Liver (tissue), 9 donors: ENCODE data around the gene SMU1. TPM values are rescaled to one million over a fixed set of nuclear protein-coding genes. Genes with fewer than 3 reads are reported as not detected.

Source experiments
- DNase-seq: peaks from one replicate; pipeline ENCODE4 v3.0.0-alpha.2; 2017; ENCODE audit warnings: low spot score
- H3K27ac ChIP-seq, 2 donors: one replicate each; pipeline ENCODE4 v1.7.0; 2013; ENCODE audit warnings: inconsistent platforms in 2 of 2, low read length in 2 of 2, control low read depth in 1 of 2, low read depth in 1 of 2, mild to moderate bottlenecking in 1 of 2
- H3K27me3 ChIP-seq, 4 donors: one replicate each; pipeline versions ENCODE4 v1.6.1 to v1.7.0; 2013; ENCODE audit warnings: low read length in 3 of 4, inconsistent platforms in 1 of 4, mild to moderate bottlenecking in 1 of 4, moderate library complexity in 1 of 4; ENCODE audit not compliant: control insufficient read depth in 4 of 4, insufficient read depth in 4 of 4
- H3K36me3 ChIP-seq, 4 donors: one replicate each; pipeline versions ENCODE4 v1.6.1 to v1.7.0; 2013; ENCODE audit warnings: low read length in 3 of 4, mild to moderate bottlenecking in 3 of 4, low read depth in 1 of 4, moderate library complexity in 1 of 4; ENCODE audit not compliant: control insufficient read depth in 4 of 4, insufficient read depth in 3 of 4
- H3K4me1 ChIP-seq, 4 donors: one replicate each; pipeline versions ENCODE4 v1.6.1 to v1.7.0; 2013; ENCODE audit warnings: low read length in 3 of 4, mild to moderate bottlenecking in 3 of 4, moderate library complexity in 1 of 4; ENCODE audit not compliant: control insufficient read depth in 4 of 4, insufficient read depth in 4 of 4
- H3K4me3 ChIP-seq, 3 donors: one replicate each; pipeline versions ENCODE4 v1.6.1 to v1.7.0; 2013; ENCODE audit warnings: low read length in 3 of 3, control low read depth in 1 of 3, low read depth in 1 of 3, mild to moderate bottlenecking in 1 of 3
- H3K9ac ChIP-seq, 2 donors: one replicate each; pipeline ENCODE4 v1.7.0; 2013; ENCODE audit warnings: low read length in 2 of 2, mild to moderate bottlenecking in 2 of 2, moderate library complexity in 2 of 2, control low read depth in 1 of 2, low read depth in 1 of 2
- H3K9me3 ChIP-seq, 4 donors: one replicate each; pipeline versions ENCODE4 v1.6.1 to v1.7.0; 2013; ENCODE audit warnings: low read length in 3 of 4; ENCODE audit not compliant: control insufficient read depth in 4 of 4
- FOXA1 ChIP-seq: IDR thresholded peaks from 2 replicates; pipeline ENCODE4 v1.6.1; 2016; ENCODE audit warnings: antibody characterized with exemption
- FOXA2 ChIP-seq: IDR thresholded peaks from 2 replicates; pipeline ENCODE4 v1.6.1; 2016; ENCODE audit warnings: antibody characterized with exemption
- GABPA ChIP-seq, 2 donors: IDR thresholded peaks in 1 of 2; conservative IDR thresholded peaks in 1 of 2; 2 replicates each; pipeline ENCODE4 v1.6.1; 2016; ENCODE audit warnings: antibody characterized with exemption in 2 of 2, mild to moderate bottlenecking in 1 of 2, moderate library complexity in 1 of 2
- HNF4A ChIP-seq, 2 donors: conservative IDR thresholded peaks; 2 replicates each; pipeline ENCODE4 v1.6.1; 2016; ENCODE audit warnings: antibody characterized with exemption in 2 of 2, mild to moderate bottlenecking in 2 of 2
- HNF4G ChIP-seq: IDR thresholded peaks from 2 replicates; pipeline ENCODE4 v1.6.1; 2016; ENCODE audit warnings: antibody characterized with exemption
- NR2F2 ChIP-seq: IDR thresholded peaks from 2 replicates; pipeline ENCODE4 v1.6.1; 2016; ENCODE audit warnings: antibody characterized with exemption
- RAD21 ChIP-seq, 2 donors: IDR thresholded peaks; 2 replicates each; pipeline ENCODE4 v1.6.1; 2016; ENCODE audit warnings: antibody characterized with exemption in 2 of 2, mild to moderate bottlenecking in 2 of 2
- RXRA ChIP-seq, 2 donors: IDR thresholded peaks; 2 replicates each; pipeline ENCODE4 v1.6.1; 2017 to 2018; ENCODE audit warnings: antibody characterized with exemption in 2 of 2, mild to moderate bottlenecking in 1 of 2
- SP1 ChIP-seq: IDR thresholded peaks from 2 replicates; pipeline ENCODE4 v1.6.1; 2018; ENCODE audit warnings: antibody characterized with exemption, mild to moderate bottlenecking
- TAF1 ChIP-seq: conservative IDR thresholded peaks from 2 replicates; pipeline ENCODE4 v1.6.1; 2016; ENCODE audit warnings: antibody characterized with exemption, mild to moderate bottlenecking
- YY1 ChIP-seq: IDR thresholded peaks from 2 replicates; pipeline ENCODE4 v1.6.1; 2016; ENCODE audit warnings: antibody characterized with exemption, mild to moderate bottlenecking
- WGBS: extraction: QIAGEN DNeasy Blood & Tissue Kit; methylation state at CpG from one replicate; pipeline ENCODE4 v1.1.7; 2013; 5-methylcytosine and 5-hydroxymethylcytosine counted together
- polyA plus RNA-seq, 2 donors: library from polyadenylated mRNA; stranded (reverse) in 1 of 2; unstranded in 1 of 2; fragments of 200-250 nt in 1 of 2; fragments of >200 nt in 1 of 2; fragmentation: Nextera tagmentation in 1 of 2; extraction: Ambion mirVana in 1 of 2; gene quantifications; one replicate each; pipeline versions ENCODE4 v1.2.1 to v1.2.3, GENCODE V29; 2013 to 2015
- total RNA-seq, 2 donors: library from RNA; depleted of rRNA; stranded (reverse); fragments of >200 nt; gene quantifications; one replicate each; pipeline ENCODE4 v1.2.3, GENCODE V29; 2014
- TF ChIP-seq, protein P1 (sequence below): IDR thresholded peaks from 2 replicates; pipeline ENCODE4 v1.6.1; 2016; ENCODE audit warnings: antibody characterized with exemption, mild to moderate bottlenecking
- TF ChIP-seq, protein P2 (sequence below): IDR thresholded peaks from 2 replicates; pipeline ENCODE4 v1.6.1; 2016; ENCODE audit warnings: antibody characterized with exemption
- TF ChIP-seq, protein P3 (sequence below): IDR thresholded peaks from 2 replicates; pipeline ENCODE4 v1.6.1; 2016; ENCODE audit warnings: antibody characterized with exemption
- TF ChIP-seq, protein P4 (sequence below): IDR thresholded peaks from 2 replicates; pipeline ENCODE4 v1.6.1; 2016; ENCODE audit warnings: antibody characterized with exemption
- TF ChIP-seq, protein P5 (sequence below): fragments of 150-350 bp; IDR thresholded peaks from 2 replicates; pipeline ENCODE4 v1.5.1; 2017; ENCODE audit warnings: improper control_type of control experiment, low read depth, low read length; ENCODE audit not compliant: missing input control
- donor health status: healthy.
- donor health status: healthy.
- donor health status: healthy.
- donor health status: healthy.
- donor health status: healthy.

Gene SMU1
- total and polyA plus RNA-seq, 4 donors: 5.3 to 14.2 (median 9.5) TPM

DNA sequence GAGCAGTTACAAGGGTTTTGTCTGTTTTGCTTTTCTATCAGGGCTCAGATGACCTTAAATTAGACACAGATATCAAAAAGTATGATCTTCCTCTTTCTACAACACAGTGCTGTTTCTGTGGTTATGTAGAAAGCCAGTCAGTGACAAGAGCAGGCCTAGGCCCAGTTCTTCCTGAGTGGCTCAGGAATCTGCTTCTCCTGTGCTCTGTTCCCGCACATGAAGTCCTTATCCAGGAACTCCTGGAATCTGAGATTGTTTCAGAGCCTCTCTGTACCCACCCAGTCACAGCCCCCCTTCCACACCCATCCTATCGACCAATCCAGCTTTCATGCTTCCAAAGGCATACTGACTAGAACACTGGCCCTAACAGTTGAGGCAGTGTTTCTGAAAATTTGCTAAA is 40.4 kb upstream of the SMU1 start (continued):
- TF ChIP-seq, protein P1, sequence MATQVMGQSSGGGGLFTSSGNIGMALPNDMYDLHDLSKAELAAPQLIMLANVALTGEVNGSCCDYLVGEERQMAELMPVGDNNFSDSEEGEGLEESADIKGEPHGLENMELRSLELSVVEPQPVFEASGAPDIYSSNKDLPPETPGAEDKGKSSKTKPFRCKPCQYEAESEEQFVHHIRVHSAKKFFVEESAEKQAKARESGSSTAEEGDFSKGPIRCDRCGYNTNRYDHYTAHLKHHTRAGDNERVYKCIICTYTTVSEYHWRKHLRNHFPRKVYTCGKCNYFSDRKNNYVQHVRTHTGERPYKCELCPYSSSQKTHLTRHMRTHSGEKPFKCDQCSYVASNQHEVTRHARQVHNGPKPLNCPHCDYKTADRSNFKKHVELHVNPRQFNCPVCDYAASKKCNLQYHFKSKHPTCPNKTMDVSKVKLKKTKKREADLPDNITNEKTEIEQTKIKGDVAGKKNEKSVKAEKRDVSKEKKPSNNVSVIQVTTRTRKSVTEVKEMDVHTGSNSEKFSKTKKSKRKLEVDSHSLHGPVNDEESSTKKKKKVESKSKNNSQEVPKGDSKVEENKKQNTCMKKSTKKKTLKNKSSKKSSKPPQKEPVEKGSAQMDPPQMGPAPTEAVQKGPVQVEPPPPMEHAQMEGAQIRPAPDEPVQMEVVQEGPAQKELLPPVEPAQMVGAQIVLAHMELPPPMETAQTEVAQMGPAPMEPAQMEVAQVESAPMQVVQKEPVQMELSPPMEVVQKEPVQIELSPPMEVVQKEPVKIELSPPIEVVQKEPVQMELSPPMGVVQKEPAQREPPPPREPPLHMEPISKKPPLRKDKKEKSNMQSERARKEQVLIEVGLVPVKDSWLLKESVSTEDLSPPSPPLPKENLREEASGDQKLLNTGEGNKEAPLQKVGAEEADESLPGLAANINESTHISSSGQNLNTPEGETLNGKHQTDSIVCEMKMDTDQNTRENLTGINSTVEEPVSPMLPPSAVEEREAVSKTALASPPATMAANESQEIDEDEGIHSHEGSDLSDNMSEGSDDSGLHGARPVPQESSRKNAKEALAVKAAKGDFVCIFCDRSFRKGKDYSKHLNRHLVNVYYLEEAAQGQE: no peak
- TF ChIP-seq FOXA2: no peak
- no peak for TF ChIP-seq NR2F2

DNA sequence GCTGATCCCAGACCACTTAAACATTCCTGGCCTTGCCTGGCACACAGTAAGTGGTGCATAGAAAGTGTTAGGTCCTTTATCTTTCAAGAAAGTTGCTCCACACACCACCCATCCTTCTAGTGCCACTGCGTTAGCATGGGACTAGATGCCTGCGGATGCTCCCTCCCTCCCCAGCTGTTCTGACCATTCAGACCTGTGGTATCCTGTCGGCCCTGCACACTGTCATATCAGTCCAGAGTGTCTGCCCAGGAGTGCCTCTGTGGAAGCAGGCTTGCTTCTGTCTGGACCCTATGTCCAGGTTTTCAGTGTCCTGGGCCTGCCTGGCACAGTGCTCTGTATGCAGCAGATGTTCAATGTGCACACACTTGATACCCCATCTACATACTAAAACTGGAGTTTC is 38.3 kb upstream of the SMU1 start:
- no peaks in the 10 kb centered on the region for H3K9me3 ChIP-seq
- no peak overlapping the region for H3K4me3 ChIP-seq
- H3K27me3 ChIP-seq: no peaks in the 10 kb centered on the region
- no peak overlapping the region for H3K27ac ChIP-seq
- H3K36me3 ChIP-seq: peaks cover 18 to 73% (median 57%) of the 10 kb centered on the region in 4 donors
- 97% methylated on average over 3 of the region's 3 CpGs for WGBS
- H3K9ac ChIP-seq: no peak overlapping the region
- H3K4me1 ChIP-seq: no peaks in the 10 kb centered on the region
- DNase-seq: no peak
- TF ChIP-seq GABPA (IDR thresholded peaks at IDR 0.05 in 1 of 2, conservative IDR thresholded peaks at IDR 0.05 in 1 of 2): no peak
- TF ChIP-seq, protein P2, sequence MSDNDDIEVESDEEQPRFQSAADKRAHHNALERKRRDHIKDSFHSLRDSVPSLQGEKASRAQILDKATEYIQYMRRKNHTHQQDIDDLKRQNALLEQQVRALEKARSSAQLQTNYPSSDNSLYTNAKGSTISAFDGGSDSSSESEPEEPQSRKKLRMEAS: no peak
- TF ChIP-seq, protein P3, sequence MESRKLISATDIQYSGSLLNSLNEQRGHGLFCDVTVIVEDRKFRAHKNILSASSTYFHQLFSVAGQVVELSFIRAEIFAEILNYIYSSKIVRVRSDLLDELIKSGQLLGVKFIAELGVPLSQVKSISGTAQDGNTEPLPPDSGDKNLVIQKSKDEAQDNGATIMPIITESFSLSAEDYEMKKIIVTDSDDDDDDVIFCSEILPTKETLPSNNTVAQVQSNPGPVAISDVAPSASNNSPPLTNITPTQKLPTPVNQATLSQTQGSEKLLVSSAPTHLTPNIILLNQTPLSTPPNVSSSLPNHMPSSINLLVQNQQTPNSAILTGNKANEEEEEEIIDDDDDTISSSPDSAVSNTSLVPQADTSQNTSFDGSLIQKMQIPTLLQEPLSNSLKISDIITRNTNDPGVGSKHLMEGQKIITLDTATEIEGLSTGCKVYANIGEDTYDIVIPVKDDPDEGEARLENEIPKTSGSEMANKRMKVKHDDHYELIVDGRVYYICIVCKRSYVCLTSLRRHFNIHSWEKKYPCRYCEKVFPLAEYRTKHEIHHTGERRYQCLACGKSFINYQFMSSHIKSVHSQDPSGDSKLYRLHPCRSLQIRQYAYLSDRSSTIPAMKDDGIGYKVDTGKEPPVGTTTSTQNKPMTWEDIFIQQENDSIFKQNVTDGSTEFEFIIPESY: no peak
- no peak for TF ChIP-seq FOXA1
- TF ChIP-seq, protein P4, sequence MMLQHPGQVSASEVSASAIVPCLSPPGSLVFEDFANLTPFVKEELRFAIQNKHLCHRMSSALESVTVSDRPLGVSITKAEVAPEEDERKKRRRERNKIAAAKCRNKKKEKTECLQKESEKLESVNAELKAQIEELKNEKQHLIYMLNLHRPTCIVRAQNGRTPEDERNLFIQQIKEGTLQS: no peak
- TF ChIP-seq HNF4G: no peak
- no peak for TF ChIP-seq RAD21 (IDR thresholded peaks at IDR 0.05)
- no peak for TF ChIP-seq FOXA2
- no peak for TF ChIP-seq TAF1
- TF ChIP-seq SP1: no peak
- no peak for TF ChIP-seq RXRA (IDR thresholded peaks at IDR 0.05)
- TF ChIP-seq NR2F2: no peak
- TF ChIP-seq, protein P5, sequence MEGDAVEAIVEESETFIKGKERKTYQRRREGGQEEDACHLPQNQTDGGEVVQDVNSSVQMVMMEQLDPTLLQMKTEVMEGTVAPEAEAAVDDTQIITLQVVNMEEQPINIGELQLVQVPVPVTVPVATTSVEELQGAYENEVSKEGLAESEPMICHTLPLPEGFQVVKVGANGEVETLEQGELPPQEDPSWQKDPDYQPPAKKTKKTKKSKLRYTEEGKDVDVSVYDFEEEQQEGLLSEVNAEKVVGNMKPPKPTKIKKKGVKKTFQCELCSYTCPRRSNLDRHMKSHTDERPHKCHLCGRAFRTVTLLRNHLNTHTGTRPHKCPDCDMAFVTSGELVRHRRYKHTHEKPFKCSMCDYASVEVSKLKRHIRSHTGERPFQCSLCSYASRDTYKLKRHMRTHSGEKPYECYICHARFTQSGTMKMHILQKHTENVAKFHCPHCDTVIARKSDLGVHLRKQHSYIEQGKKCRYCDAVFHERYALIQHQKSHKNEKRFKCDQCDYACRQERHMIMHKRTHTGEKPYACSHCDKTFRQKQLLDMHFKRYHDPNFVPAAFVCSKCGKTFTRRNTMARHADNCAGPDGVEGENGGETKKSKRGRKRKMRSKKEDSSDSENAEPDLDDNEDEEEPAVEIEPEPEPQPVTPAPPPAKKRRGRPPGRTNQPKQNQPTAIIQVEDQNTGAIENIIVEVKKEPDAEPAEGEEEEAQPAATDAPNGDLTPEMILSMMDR: no peak
- TF ChIP-seq YY1: no peak
- no peak for TF ChIP-seq HNF4A (conservative IDR thresholded peaks at IDR 0.05)
